GM12878 (cell line): Measurements from ENCODE around the gene MEF2C.

Source experiments
- CHD2 ChIP-seq: IDR thresholded peaks from 2 replicates; pipeline ENCODE4 v1.6.1; 2011; ENCODE audit warnings: low read depth, low read length, improper control_type of control experiment, borderline replicate concordance
- CREB1 ChIP-seq: IDR thresholded peaks from 2 replicates; pipeline ENCODE4 v1.6.1; 2012; ENCODE audit warnings: low read depth, mild to moderate bottlenecking, inconsistent platforms
- EZH2 ChIP-seq: IDR thresholded peaks from 2 replicates; pipeline ENCODE4 v1.6.1; 2012; ENCODE audit warnings: low read depth, mild to moderate bottlenecking, control low read depth, inconsistent platforms, low read length, borderline replicate concordance; ENCODE audit not compliant: control insufficient read depth
- FOXK2 ChIP-seq: fragments of 450-650 bp; IDR thresholded peaks from 2 replicates; pipeline ENCODE4 v1.6.1; 2017; ENCODE audit warnings: mild to moderate bottlenecking, moderate library complexity
- KAT2A ChIP-seq: conservative IDR thresholded peaks from 2 replicates; pipeline ENCODE4 v1.6.1; 2011; ENCODE audit warnings: low read depth, low read length; ENCODE audit not compliant: control insufficient read depth
- NFIC ChIP-seq: IDR thresholded peaks from 2 replicates; pipeline ENCODE4 v1.6.1; 2012; ENCODE audit warnings: low read depth, mild to moderate bottlenecking, inconsistent platforms, low read length, moderate library complexity
- NR2C2 ChIP-seq: IDR thresholded peaks from 2 replicates; pipeline ENCODE4 v1.6.1; 2011; ENCODE audit warnings: borderline replicate concordance, low read depth; ENCODE audit not compliant: control insufficient read depth, insufficient read length
- PAX5 ChIP-seq: IDR thresholded peaks from 2 replicates; pipeline ENCODE4 v1.6.1; 2011; ENCODE audit warnings: low read depth, low read length, borderline replicate concordance
- POLR2A ChIP-seq: IDR thresholded peaks from 2 replicates; pipeline ENCODE4 v1.6.1; 2011; ENCODE audit warnings: low read depth, mild to moderate bottlenecking, low read length
- POLR2AphosphoS2 ChIP-seq: IDR thresholded peaks from 2 replicates; pipeline ENCODE4 v1.6.1; 2011; ENCODE audit warnings: low read depth, mild to moderate bottlenecking, low read length, improper control_type of control experiment, moderate library complexity
- POLR2AphosphoS5 ChIP-seq: IDR thresholded peaks from 2 replicates; pipeline ENCODE4 v1.6.1; 2011; ENCODE audit warnings: mild to moderate bottlenecking, low read length, inconsistent platforms
- ZZZ3 ChIP-seq: IDR thresholded peaks from 2 replicates; pipeline ENCODE4 v1.6.1; 2011; ENCODE audit warnings: low read depth; ENCODE audit not compliant: control insufficient read depth, insufficient read length
- TF ChIP-seq, protein P1 (sequence below): fragments of 450-650 bp; IDR thresholded peaks from 2 replicates; pipeline ENCODE4 v1.6.1; 2017; ENCODE audit warnings: mild to moderate bottlenecking
- TF ChIP-seq, protein P2 (sequence below), 3 experiments: IDR thresholded peaks in 2 of 3; conservative IDR thresholded peaks in 1 of 3; 2 replicates each; pipeline ENCODE4 v1.5.1; 2011; ENCODE audit warnings: low read depth in 3 of 3, low read length in 3 of 3, mild to moderate bottlenecking in 3 of 3, control low read depth in 2 of 3, moderate library complexity in 2 of 3, inconsistent platforms in 1 of 3, mixed read lengths in 1 of 3; ENCODE audit not compliant: control insufficient read depth in 2 of 3, insufficient read depth in 1 of 3; ENCODE audit errors: extremely low read depth in 1 of 3

DNA sequence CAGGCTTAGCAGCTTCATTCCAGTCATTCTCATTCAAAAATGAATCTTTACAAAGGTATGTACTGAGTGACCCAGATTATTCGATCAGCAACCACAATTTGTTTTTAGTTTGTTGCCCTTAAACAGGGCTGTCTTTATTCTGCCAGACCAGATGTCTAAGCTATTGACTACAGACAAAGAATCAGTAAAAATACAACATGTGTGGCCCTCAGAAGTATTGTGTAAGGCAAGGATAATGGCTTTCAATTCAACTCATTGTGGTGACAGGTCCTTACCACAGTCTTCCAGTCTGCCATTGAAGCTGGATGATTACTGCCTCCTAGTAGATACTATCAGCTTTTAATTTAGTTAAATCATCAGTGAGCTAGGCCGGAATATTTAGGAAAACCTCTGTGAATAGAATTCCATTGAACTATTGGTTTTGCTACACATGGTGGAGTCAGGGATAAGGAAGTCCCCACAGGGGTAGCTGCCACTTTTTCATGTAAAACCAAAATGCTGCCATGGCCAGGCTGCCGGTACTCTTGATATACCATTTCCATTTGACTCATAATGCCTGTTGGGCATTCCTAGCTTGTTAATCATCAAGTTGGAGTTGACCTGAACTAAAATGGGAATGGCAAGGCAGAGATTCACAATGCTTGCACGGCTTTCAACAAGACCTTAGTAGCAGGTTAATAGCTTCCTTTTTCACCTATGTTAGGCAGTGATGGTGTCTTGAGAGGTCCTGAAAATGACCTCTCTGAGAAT, 175.6 kb downstream of the MEF2C start:
- TF ChIP-seq POLR2AphosphoS5 (no peak), POLR2AphosphoS2 (no peak), POLR2A (no peak), FOXK2 (no peak), CHD2 (no peak), KAT2A (no peak), ZZZ3 (no peak), EZH2 (no peak), PAX5 (no peak), CREB1 (no peak), NR2C2 (no peak), NFIC (no peak)
- TF ChIP-seq, protein P1, sequence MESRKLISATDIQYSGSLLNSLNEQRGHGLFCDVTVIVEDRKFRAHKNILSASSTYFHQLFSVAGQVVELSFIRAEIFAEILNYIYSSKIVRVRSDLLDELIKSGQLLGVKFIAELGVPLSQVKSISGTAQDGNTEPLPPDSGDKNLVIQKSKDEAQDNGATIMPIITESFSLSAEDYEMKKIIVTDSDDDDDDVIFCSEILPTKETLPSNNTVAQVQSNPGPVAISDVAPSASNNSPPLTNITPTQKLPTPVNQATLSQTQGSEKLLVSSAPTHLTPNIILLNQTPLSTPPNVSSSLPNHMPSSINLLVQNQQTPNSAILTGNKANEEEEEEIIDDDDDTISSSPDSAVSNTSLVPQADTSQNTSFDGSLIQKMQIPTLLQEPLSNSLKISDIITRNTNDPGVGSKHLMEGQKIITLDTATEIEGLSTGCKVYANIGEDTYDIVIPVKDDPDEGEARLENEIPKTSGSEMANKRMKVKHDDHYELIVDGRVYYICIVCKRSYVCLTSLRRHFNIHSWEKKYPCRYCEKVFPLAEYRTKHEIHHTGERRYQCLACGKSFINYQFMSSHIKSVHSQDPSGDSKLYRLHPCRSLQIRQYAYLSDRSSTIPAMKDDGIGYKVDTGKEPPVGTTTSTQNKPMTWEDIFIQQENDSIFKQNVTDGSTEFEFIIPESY: no peak
- TF ChIP-seq, protein P2, sequence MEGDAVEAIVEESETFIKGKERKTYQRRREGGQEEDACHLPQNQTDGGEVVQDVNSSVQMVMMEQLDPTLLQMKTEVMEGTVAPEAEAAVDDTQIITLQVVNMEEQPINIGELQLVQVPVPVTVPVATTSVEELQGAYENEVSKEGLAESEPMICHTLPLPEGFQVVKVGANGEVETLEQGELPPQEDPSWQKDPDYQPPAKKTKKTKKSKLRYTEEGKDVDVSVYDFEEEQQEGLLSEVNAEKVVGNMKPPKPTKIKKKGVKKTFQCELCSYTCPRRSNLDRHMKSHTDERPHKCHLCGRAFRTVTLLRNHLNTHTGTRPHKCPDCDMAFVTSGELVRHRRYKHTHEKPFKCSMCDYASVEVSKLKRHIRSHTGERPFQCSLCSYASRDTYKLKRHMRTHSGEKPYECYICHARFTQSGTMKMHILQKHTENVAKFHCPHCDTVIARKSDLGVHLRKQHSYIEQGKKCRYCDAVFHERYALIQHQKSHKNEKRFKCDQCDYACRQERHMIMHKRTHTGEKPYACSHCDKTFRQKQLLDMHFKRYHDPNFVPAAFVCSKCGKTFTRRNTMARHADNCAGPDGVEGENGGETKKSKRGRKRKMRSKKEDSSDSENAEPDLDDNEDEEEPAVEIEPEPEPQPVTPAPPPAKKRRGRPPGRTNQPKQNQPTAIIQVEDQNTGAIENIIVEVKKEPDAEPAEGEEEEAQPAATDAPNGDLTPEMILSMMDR (IDR thresholded peaks at IDR 0.05 in 2 of 3, conservative IDR thresholded peaks at IDR 0.05 in 1 of 3; ENCODE audit: control insufficient read depth in 2 of 3, extremely low read depth in 1 of 3, insufficient read depth in 1 of 3, low read depth in 3 of 3, low read length in 3 of 3): no peak
